Measurements from ENCODE around the gene HSPA6.
A peak's percentile ranks its signal among the peaks of the same experiment; 100 is the strongest.
"Not testable (repeated sequence)": the region's sequence is repeated elsewhere in the genome, so short reads cannot be mapped to it uniquely, and the experiment has no call there.

The HSPA6 gene

GRCh38 chr1:161532644-161533567 is 8.6 kb downstream of the HSPA6 start:
- DNase-seq (ENCODE audit: low read depth in 2 of 2): not testable (repeated sequence)

- not testable (repeated sequence) for DNase-seq (ENCODE audit: low read depth in 2 of 2)
These were observed 12.8 kb downstream of the HSPA6 start for GRCh38 chr1:161537068-161537669.

GRCh38 chr1:161538925-161539479 is 14.7 kb downstream of the HSPA6 start:
- not testable (repeated sequence) for DNase-seq (ENCODE audit: low read depth in 2 of 2)

- DNase-seq (ENCODE audit: low read depth in 2 of 2): peak; percentile 92 to 99
These were observed 15.6 kb downstream of the HSPA6 start for GRCh38 chr1:161539731-161540569.

GRCh38 chr1:161540570-161540960 is 16.2 kb downstream of the HSPA6 start:
- DNase-seq (ENCODE audit: low read depth in 2 of 2): not testable (repeated sequence)

- peak in 1 of 2 donors; percentile 22 for DNase-seq (ENCODE audit: low read depth in 2 of 2)
These were observed 17.8 kb downstream of the HSPA6 start for GRCh38 chr1:161542091-161542559.

GRCh38 chr1:161543125-161543524 is 18.8 kb downstream of the HSPA6 start:
- DNase-seq (ENCODE audit: low read depth in 2 of 2): not testable (repeated sequence)

- DNase-seq (ENCODE audit: low read depth in 2 of 2): not testable (repeated sequence)
These were observed 20.8 kb downstream of the HSPA6 start for GRCh38 chr1:161545005-161545731.

GRCh38 chr1:161547995-161548741 is 23.8 kb downstream of the HSPA6 start:
- DNase-seq (ENCODE audit: low read depth in 2 of 2): not testable (repeated sequence)

- not testable (repeated sequence) for DNase-seq (ENCODE audit: low read depth in 2 of 2)
These were observed 24.5 kb downstream of the HSPA6 start for GRCh38 chr1:161548749-161549406.

- DNase-seq (ENCODE audit: low read depth in 2 of 2): no peak
These were observed 25.3 kb downstream of the HSPA6 start, which contains the start of gene FCGR3A for GRCh38 chr1:161549652-161550051. Gene FCGR3A (minus strand): TSS chr1:161549818. CDS start chr1:161549736, 82 bp downstream.

GRCh38 chr1:161550942-161551341 is 26.6 kb downstream of the HSPA6 start:
- not testable (repeated sequence) for DNase-seq (ENCODE audit: low read depth in 2 of 2)

- DNase-seq (ENCODE audit: low read depth in 2 of 2): not testable (repeated sequence)
These were observed 29.3 kb downstream of the HSPA6 start for GRCh38 chr1:161553631-161554030.

- not testable (repeated sequence) for DNase-seq (ENCODE audit: low read depth in 2 of 2)
These were observed 30.0 kb downstream of the HSPA6 start for GRCh38 chr1:161554340-161554739.

GRCh38 chr1:161554815-161555417 is 30.6 kb downstream of the HSPA6 start:
- not testable (repeated sequence) for DNase-seq (ENCODE audit: low read depth in 2 of 2)

- not testable (repeated sequence) for DNase-seq (ENCODE audit: low read depth in 2 of 2)
These were observed 31.8 kb downstream of the HSPA6 start for GRCh38 chr1:161556143-161556542.

GRCh38 chr1:161556990-161557389 is 32.6 kb downstream of the HSPA6 start:
- not testable (repeated sequence) for DNase-seq (ENCODE audit: low read depth in 2 of 2)

GRCh38 chr1:161557506-161558450 is 33.4 kb downstream of the HSPA6 start:
- not testable (repeated sequence) for DNase-seq (ENCODE audit: low read depth in 2 of 2)
